Heart left ventricle (tissue), 16 donors: Measurements from ENCODE around the gene SHC4. TPM values are rescaled to one million over a fixed set of nuclear protein-coding genes. Genes with fewer than 3 reads are reported as not detected.
A peak's percentile ranks its signal among the peaks of the same experiment; 100 is the strongest.

Source experiments
- ATAC-seq, 4 donors: fragments of 200-7000 bp; cut with Tn5 transposase; one replicate each; pipeline ENCODE4 v1.9.1; 2020 to 2022; ENCODE audit warnings: moderate library complexity in 4 of 4, mild to moderate bottlenecking in 3 of 4, moderate number of reproducible peaks in 1 of 4
- DNase-seq, 5 donors: peaks; one replicate each; pipeline ENCODE4 v3.0.0-alpha.2; 2020
- H3K27ac ChIP-seq, 12 donors: fragments of 200-600 bp; sonication (generic) in 4 of 12; one replicate each; pipeline versions ENCODE4 v1.5.0 to v1.8.0; 2016 to 2022; ENCODE audit warnings: mild to moderate bottlenecking in 2 of 12
- H3K27me3 ChIP-seq, 9 donors: fragments of 200-600 bp; sonication (generic) in 2 of 9; one replicate each; pipeline versions ENCODE4 v1.5.1 to v1.8.0; 2016 to 2022; ENCODE audit warnings: mild to moderate bottlenecking in 3 of 9
- H3K36me3 ChIP-seq, 9 donors: fragments of 200-600 bp; sonication (generic) in 2 of 9; one replicate each; pipeline versions ENCODE4 v1.5.0 to v1.8.0; 2018 to 2022; ENCODE audit warnings: mild to moderate bottlenecking in 2 of 9
- H3K4me1 ChIP-seq, 12 donors: fragments of 200-600 bp; sonication (generic) in 4 of 12; one replicate each; pipeline versions ENCODE4 v1.5.0 to v1.8.0; 2016 to 2022; ENCODE audit warnings: mild to moderate bottlenecking in 3 of 12
- H3K4me3 ChIP-seq, 12 donors: fragments of 200-600 bp; sonication (generic) in 4 of 12; one replicate each; pipeline versions ENCODE4 v1.5.0 to v1.8.0; 2017 to 2022; ENCODE audit warnings: mild to moderate bottlenecking in 9 of 12, moderate library complexity in 4 of 12
- H3K9me3 ChIP-seq, 12 donors: fragments of 200-600 bp; sonication (generic) in 4 of 12; one replicate each; pipeline versions ENCODE4 v1.5.0 to v1.8.0; 2016 to 2022; ENCODE audit warnings: mild to moderate bottlenecking in 1 of 12
- CTCF ChIP-seq, 12 donors: fragments of 200-600 bp; sonication (generic) in 4 of 12; IDR thresholded peaks; one replicate each; pipeline versions ENCODE4 v1.5.0 to v1.8.0; 2018 to 2022; ENCODE audit warnings: antibody characterized with exemption in 12 of 12, mild to moderate bottlenecking in 5 of 12
- POLR2A ChIP-seq, 2 donors: fragments of 450-650 bp; IDR thresholded peaks; one replicate each; pipeline ENCODE4 v1.6.1; 2017; ENCODE audit warnings: antibody characterized with exemption in 2 of 2, mild to moderate bottlenecking in 2 of 2, moderate library complexity in 2 of 2
- WGBS, 4 donors: extraction: QIAGEN DNeasy Blood & Tissue Kit in 2 of 4; methylation state at CpG; one replicate each; pipeline versions ENCODE4 v1.1.5 to v1.1.7; 2013 to 2018; 5-methylcytosine and 5-hydroxymethylcytosine counted together
- intact Hi-C, 10 donors: fragments of 100-400 bp; cut with DNase I; formaldehyde crosslinking; loops; one replicate each; pipeline versions ENCODE4 v1.11.1 to v1.14.2; 2022
- polyA plus RNA-seq, 2 donors: library from polyadenylated mRNA; stranded (reverse); fragments of 200-250 nt; gene quantifications; one replicate each; pipeline ENCODE4 v1.2.3, GENCODE V29; 2013
- total RNA-seq, 9 donors: library from RNA; depleted of rRNA in 2 of 9; stranded (reverse); fragments of >200 nt in 2 of 9; fragmentation: NEBNext Ultra II Directional in 3 of 9; extraction: Animal tissue kit (Norgen Biotek cat#: 25700) in 3 of 9; gene quantifications; one replicate each; pipeline versions ENCODE4 v1.1.0 to v1.2.4, GENCODE V29; 2016 to 2023
- donor health status: ischemic (EF 13 %, LVEDD 7.1; RV severe dilation, severe dysfunction).
- donor health status: healthy with polysubstance abuse.
- donor health status: DM: no; HTN: yes; CAD: no.
- donor health status: DM: no; HTN: no; CAD: no.
- donor health status: ischemic (EF 25% LVEDD 6.9; RV normal size, moderate dysfunction).
- donor health status: ischemic (EF 25% LVEDD 5.7; RV mildly dilated, moderate dysfunction).
- donor health status: healthy.
- donor health status: DM: yes; HTN: yes; CAD: no.
- donor health status: ischemic (EF 35%, LVEDD 5.7; RV mildly dilated, moderate dysfunction).
- donor health status: nonischemic (EF 11% LVEDD 7.7; RV severe dilation, severe dysfunction).
- donor health status: DM: yes; HTN: yes; CAD: no.
- donor health status: PGD.
- donor health status: ischemic (EF 29% LVEDD 5.4; RV normal size, mild dysfunction).
- donor health status: nonischemic (EF 23%, LVEDD 6.1; RV moderate dilation, normal function).

SHC4 gene
- total and polyA plus RNA-seq, 11 donors = 1.3 to 4.1 (median 2.2) TPM

- no peaks in the 10 kb centered on the region for H3K9me3 ChIP-seq
- no peaks in the 10 kb centered on the region for H3K27me3 ChIP-seq
- ATAC-seq = no peak
- peaks cover 0 to 5% (median 0%) of the 10 kb centered on the region in 12 donors for H3K4me1 ChIP-seq
- no peak overlapping the region for H3K4me3 ChIP-seq
- DNase-seq = no peak
- H3K36me3 ChIP-seq = no peaks in the 10 kb centered on the region
- 82 to 88% (median 83%) methylated on average over 10 of the region's 10 CpGs for WGBS, 4 donors
- intact Hi-C loops = no loop called here
- no peak for TF ChIP-seq CTCF (IDR thresholded peaks at IDR 0.05)
- no peak for TF ChIP-seq POLR2A (IDR thresholded peaks at IDR 0.05)
- H3K27ac ChIP-seq = no peak overlapping the region
Measured at GRCh38 chr15:48890375-48890972, 73.2 kb downstream of the SHC4 start.

- no peak for TF ChIP-seq CTCF (IDR thresholded peaks at IDR 0.05)
- no peak for TF ChIP-seq POLR2A (IDR thresholded peaks at IDR 0.05)
- 84 to 91% (median 85%) methylated on average over 3 of the region's 3 CpGs for WGBS, 4 donors
- Histone ChIP-seq H3K4me3 (no peak overlapping the region), H3K36me3 (no peaks in the 10 kb centered on the region), H3K9me3 (no peaks in the 10 kb centered on the region), H3K27ac (peak overlapping the region in 3 of 12 donors; percentile 10 to 39 (median 32)), H3K4me1 (peaks cover 0 to 5% (median 0%) of the 10 kb centered on the region in 12 donors), H3K27me3 (no peaks in the 10 kb centered on the region)
- DNase-seq = no peak
- intact Hi-C loops = no loop called here
- ATAC-seq = no peak
Measured at GRCh38 chr15:48889925-48890324, 73.8 kb downstream of the SHC4 start.

- no peaks in the 10 kb centered on the region for H3K27me3 ChIP-seq
- DNase-seq (no peak), ATAC-seq (peak in 1 of 4 donors; percentile 65)
- no peak for TF ChIP-seq POLR2A (IDR thresholded peaks at IDR 0.05)
- no peak for TF ChIP-seq CTCF (IDR thresholded peaks at IDR 0.05)
- peaks cover 0 to 5% (median 0%) of the 10 kb centered on the region in 12 donors for H3K4me1 ChIP-seq
- 50 to 72% (median 59%) methylated on average over 1 of the region's 1 CpG for WGBS, 4 donors
- no peak overlapping the region for H3K4me3 ChIP-seq
- H3K27ac ChIP-seq = peak overlapping the region in 10 of 12 donors; percentile 9 to 60 (median 26)
- no peaks in the 10 kb centered on the region for H3K36me3 ChIP-seq
- intact Hi-C loops = no loop called here
- no peaks in the 10 kb centered on the region for H3K9me3 ChIP-seq
Measured at GRCh38 chr15:48888836-48889235, 74.9 kb downstream of the SHC4 start.

- Histone ChIP-seq H3K27ac (peak overlapping the region in 1 of 12 donors; percentile 24), H3K36me3 (no peaks in the 10 kb centered on the region), H3K4me3 (no peak overlapping the region), H3K9me3 (no peaks in the 10 kb centered on the region), H3K4me1 (peaks cover 0 to 5% (median 0%) of the 10 kb centered on the region in 12 donors), H3K27me3 (no peaks in the 10 kb centered on the region)
- ATAC-seq (no peak), DNase-seq (no peak)
- no peak for TF ChIP-seq POLR2A (IDR thresholded peaks at IDR 0.05)
- no peak for TF ChIP-seq CTCF (IDR thresholded peaks at IDR 0.05)
- intact Hi-C loops = no loop called here
- 93 to 95% (median 94%) methylated on average over 4 of the region's 4 CpGs for WGBS, 4 donors
Measured at GRCh38 chr15:48888191-48888590, 75.5 kb downstream of the SHC4 start.
